GM12891 (cell line): ENCODE data around the gene TARBP1.
"Not testable (repeated sequence)": the region's sequence is repeated elsewhere in the genome, so short reads cannot be mapped to it uniquely, and the experiment has no call there.

Source experiments
- DNase-seq: peaks from one replicate; pipeline ENCODE4 v3.0.0; 2011; ENCODE audit warnings: low spot score; ENCODE audit not compliant: insufficient read length
- FAIRE-seq: peaks from 2 replicates; lab custom pipeline; 2011; peaks lifted over from hg19 to GRCh38; lab: Jason Lieb, UNC
- PAX5 ChIP-seq: IDR thresholded peaks from 2 replicates; pipeline ENCODE4 v1.6.1; 2011; ENCODE audit warnings: low read length, moderate library complexity, mild to moderate bottlenecking; ENCODE audit not compliant: insufficient read depth, severe bottlenecking
- POLR2A ChIP-seq: IDR thresholded peaks from 2 replicates; pipeline ENCODE4 v1.6.1; 2011; ENCODE audit warnings: low read depth, low read length, control low read depth
- POLR2AphosphoS5 ChIP-seq: IDR thresholded peaks from 2 replicates; pipeline ENCODE4 v1.6.1; 2011; ENCODE audit warnings: low read depth, low read length, control low read depth
- POU2F2 ChIP-seq: IDR thresholded peaks from 2 replicates; pipeline ENCODE4 v1.6.1; 2011; ENCODE audit warnings: low read depth, mild to moderate bottlenecking, control low read depth, low read length, moderate library complexity
- SPI1 ChIP-seq: IDR thresholded peaks from 2 replicates; pipeline ENCODE4 v1.6.1; 2011; ENCODE audit warnings: low read depth, low read length, control low read depth
- TAF1 ChIP-seq: IDR thresholded peaks from 2 replicates; pipeline ENCODE4 v1.6.1; 2011; ENCODE audit warnings: low read depth, low read length, control low read depth

Gene TARBP1

DNA sequence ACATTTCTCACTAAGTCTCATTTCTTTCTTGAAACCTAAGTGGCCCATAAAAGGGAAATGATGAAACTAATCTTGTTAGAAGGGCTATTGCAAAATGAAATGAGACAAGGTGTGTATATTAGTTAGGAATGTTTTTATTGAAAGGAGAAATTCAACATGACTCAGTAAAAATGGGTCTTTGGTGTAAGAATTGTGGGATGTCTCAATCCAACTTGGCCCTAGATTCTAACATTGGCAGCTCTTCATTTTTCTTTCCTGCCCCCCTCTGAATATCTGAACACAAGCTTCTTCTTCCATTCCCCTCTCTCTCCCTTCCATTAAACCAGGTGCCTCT is 26.8 kb upstream of the TARBP1 start:
- no peak for DNase-seq
- FAIRE-seq = no peak
- no peak for TF ChIP-seq POLR2A
- no peak for TF ChIP-seq PAX5
- TF ChIP-seq TAF1 = no peak
- no peak for TF ChIP-seq POLR2AphosphoS5
- no peak for TF ChIP-seq POU2F2
- TF ChIP-seq SPI1 = no peak

- FAIRE-seq = no peak
- no peak for DNase-seq
- TF ChIP-seq POU2F2 = no peak
- no peak for TF ChIP-seq TAF1
- TF ChIP-seq PAX5 = no peak
- no peak for TF ChIP-seq SPI1
- no peak for TF ChIP-seq POLR2A
- no peak for TF ChIP-seq POLR2AphosphoS5
Measured at GRCh38 chr1:234504969-234505768, 26.2 kb upstream of the TARBP1 start.

DNA sequence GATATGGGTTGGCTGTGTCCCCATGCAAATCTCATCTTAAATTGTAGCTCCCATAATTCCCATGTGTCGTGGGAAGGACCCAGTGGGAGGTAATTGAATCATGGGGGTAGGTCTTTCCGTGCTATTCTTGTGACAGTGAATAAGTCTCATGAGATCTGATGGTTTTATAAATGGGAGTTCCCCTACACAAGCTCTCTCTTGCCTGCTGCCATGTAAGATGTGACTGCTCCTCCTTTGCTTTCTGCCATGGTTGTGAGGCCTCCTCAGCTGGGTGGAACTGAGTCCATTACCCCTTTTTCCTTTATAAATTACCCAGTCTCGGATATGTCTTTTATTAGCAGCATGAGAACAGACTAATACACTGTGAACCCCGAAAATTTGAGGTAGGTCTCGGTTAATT is 25.3 kb upstream of the TARBP1 start:
- not testable (repeated sequence) for FAIRE-seq, DNase-seq

- TF ChIP-seq POLR2A (no peak), TAF1 (no peak), POLR2AphosphoS5 (no peak), PAX5 (no peak), SPI1 (no peak), POU2F2 (no peak)
- DNase-seq (no peak), FAIRE-seq (no peak)
Measured at GRCh38 chr1:234503193-234504050, 24.4 kb upstream of the TARBP1 start.

DNA sequence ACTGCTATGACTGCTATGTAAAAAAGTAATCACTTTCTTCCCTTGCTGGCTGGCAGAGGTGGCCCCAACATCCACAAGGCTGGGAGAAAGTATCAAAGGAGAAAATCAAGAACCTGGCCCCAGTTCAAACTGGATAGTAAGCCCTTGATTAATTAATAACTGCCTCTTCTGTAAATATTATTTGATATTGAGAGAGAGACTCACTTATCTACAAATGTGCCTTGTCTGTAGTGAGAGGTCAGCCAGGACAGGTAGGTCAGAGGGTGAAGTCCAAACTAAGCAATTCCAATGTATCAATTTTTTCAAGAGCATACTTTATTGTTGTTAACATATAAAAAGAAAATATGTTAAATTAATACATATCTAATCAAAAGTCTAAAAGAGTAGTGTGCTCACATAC is 23.8 kb upstream of the TARBP1 start:
- TF ChIP-seq PAX5 (no peak), SPI1 (no peak), POLR2AphosphoS5 (no peak), POLR2A (no peak), POU2F2 (no peak), TAF1 (no peak)
- no peak for FAIRE-seq

DNA sequence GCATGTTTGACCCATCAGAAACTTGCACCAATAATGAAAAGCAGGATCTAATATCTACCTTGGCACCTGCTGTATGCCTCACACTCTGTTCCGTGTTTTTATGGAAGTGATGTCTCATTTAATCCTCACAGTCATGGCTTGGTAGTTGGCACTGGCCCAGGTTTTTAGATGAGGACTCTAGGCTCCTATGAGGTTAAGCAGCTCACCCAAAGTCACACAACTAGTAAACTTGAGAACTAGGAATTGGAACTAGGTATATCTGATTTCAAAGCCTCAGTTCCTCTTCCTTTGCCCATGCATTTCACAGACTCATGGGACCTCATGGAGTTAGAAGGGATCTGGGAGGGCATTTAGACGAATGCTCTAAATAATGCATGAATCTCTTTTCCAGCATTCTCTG is 21.3 kb upstream of the TARBP1 start:
- TF ChIP-seq POU2F2 (no peak), SPI1 (peak; percentile 78), POLR2A (no peak)
- DNase-seq (no peak), FAIRE-seq (no peak)

More for the DNA sequence above, 23.8 kb upstream of the TARBP1 start:
- no peak for DNase-seq

DNA sequence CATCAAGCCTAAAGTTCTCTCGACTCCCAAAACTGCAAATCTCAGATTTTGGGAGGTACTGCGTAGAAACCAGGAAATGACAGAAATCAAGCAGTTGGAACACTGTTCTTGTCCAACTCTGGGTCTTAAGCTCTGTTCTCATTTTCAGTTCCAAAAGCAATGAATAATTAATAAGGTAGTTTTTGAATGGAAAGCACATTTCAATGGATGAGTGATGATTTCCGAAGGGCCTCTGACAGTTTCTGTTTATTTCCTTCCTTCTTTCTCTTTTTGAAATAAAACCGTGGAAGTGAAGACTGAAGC is 20.9 kb upstream of the TARBP1 start:
- DNase-seq = no peak
- TF ChIP-seq POLR2A = no peak
- FAIRE-seq = no peak

DNA sequence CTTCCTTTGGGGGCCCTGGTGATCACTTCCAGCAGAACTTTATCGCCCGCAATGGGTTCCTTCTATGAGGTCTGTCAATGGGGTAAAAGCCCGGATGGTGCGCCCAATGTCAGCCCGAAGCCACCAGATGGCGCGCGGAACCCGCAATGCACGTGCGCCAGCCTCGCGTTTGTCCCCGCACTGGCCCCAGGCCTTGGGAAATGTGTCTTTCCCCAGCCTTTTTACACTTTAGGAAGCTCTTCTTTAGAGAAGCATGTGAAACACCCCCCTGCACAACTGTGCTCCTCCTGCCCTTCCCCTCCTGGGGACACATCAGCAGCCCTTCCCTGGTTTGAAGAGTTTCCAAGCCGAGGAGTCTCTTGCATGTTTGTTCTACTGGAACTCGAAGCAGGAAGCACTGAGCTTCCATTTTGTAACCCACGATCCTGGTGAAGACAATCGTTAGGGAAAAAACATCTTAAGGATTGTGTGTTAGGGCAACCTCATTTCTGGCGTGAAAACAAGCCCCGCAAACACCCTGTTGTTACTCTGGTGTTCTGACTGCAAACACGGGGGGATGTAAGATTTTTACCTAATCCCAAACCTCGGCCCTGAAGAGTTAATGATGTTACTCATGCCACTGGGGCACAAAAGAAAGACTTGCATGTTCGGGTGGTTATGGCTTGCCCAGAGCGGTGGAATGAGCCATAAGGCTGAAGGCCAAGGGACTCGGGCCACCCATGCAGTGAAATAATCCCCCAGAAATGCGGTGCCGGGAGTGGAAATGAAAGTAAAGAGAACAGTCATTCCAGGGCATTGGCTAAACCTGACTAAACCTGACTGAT is 20.4 kb upstream of the TARBP1 start:
- FAIRE-seq = peak; percentile 77
- no peak for DNase-seq
- TF ChIP-seq TAF1 = no peak
- TF ChIP-seq PAX5 = peak; percentile 30
- no peak for TF ChIP-seq SPI1

DNA sequence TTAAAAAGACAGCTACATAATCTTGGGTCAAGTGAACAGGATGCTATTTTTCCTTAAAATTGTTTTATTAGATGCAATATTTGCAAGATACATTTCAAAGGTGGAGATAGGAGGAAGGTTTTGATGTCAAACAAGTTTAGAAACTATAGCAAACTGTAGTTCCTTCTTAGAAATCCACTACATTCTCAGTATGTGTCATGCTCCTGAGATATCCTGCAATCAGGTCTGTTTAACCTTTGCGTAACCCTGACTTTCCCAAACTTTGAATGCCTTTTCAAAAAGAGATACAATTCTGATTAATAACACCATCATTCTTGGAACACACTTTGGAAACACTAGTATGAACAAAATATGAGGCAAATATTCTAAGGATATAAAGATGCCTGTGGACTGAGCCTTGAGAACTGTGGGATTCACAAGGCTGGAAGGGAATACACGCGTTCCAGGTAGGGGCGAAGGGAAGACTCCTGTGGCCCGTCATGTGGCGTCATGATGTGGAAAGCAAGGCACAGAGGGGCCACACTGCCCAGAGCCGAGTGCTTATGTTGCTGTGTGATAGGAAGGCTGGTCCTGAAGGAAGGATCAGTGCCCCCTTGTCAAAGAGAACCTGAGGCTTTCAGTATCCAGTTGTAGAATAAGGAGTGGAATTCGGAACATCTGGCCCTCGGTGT is 19.6 kb upstream of the TARBP1 start:
- no peak for FAIRE-seq
- no peak for DNase-seq
- TF ChIP-seq SPI1 = no peak
- TF ChIP-seq PAX5 = no peak
- TF ChIP-seq POLR2AphosphoS5 = no peak
- TF ChIP-seq TAF1 = no peak
- TF ChIP-seq POLR2A = no peak
- no peak for TF ChIP-seq POU2F2

DNA sequence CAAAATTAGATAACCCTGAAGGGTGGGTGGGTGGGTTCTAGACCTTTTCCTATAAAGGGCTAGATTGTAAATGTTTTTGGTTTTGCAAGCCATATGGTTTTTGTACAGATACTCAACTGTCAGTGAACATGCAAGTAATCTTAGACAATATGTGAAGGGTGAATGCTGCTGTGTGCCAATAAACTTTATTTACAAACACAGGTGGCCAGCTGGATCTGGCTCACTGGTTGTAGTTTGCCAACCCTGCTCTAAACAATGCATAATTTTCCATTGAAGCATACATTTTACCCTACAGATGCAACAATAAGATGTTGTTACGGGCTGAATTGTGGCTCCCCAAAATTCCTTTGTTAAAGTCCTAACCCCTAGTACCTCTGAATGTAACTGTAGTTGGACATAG is 18.6 kb upstream of the TARBP1 start:
- DNase-seq (no peak), FAIRE-seq (no peak)

More for the DNA sequence above, 18.6 kb upstream of the TARBP1 start:
- TF ChIP-seq POLR2A (no peak), POU2F2 (no peak), TAF1 (no peak), POLR2AphosphoS5 (no peak), PAX5 (no peak), SPI1 (no peak)
